ENCODE measurements around the gene DLK1.

The DLK1 gene

GRCh38 chr14:100736269-100737180, 9.8 kb downstream of the DLK1 start:
- DNase-seq, result no peak

- no peak for DNase-seq
Observed at GRCh38 chr14:100737526-100737925, 10.8 kb downstream of the DLK1 start.

GRCh38 chr14:100738269-100738691, 11.6 kb downstream of the DLK1 start:
- no peak for DNase-seq

- no peak for DNase-seq
Observed at GRCh38 chr14:100738704-100739131, 12.0 kb downstream of the DLK1 start.

- no peak for DNase-seq
Observed at GRCh38 chr14:100739306-100739705, 12.6 kb downstream of the DLK1 start.

GRCh38 chr14:100740196-100740825, 13.6 kb downstream of the DLK1 start:
- no peak for DNase-seq

- no peak for DNase-seq
Observed at GRCh38 chr14:100740929-100741328, 14.2 kb downstream of the DLK1 start.

- no peak for DNase-seq
Observed at GRCh38 chr14:100741966-100742365, 15.3 kb downstream of the DLK1 start.

GRCh38 chr14:100746326-100746725, 19.6 kb downstream of the DLK1 start:
- no peak for DNase-seq

GRCh38 chr14:100747021-100747586, 20.4 kb downstream of the DLK1 start:
- DNase-seq, result no peak

- DNase-seq, result no peak
Observed at GRCh38 chr14:100747736-100748135, 21.0 kb downstream of the DLK1 start.

GRCh38 chr14:100748403-100748802, 21.7 kb downstream of the DLK1 start:
- DNase-seq, result no peak

GRCh38 chr14:100748944-100749343, 22.3 kb downstream of the DLK1 start:
- DNase-seq, result no peak

- no peak for DNase-seq
Observed at GRCh38 chr14:100749967-100750597, 23.4 kb downstream of the DLK1 start.

GRCh38 chr14:100750762-100751699, 24.3 kb downstream of the DLK1 start:
- DNase-seq, result no peak

GRCh38 chr14:100754020-100754419, 27.3 kb downstream of the DLK1 start:
- DNase-seq, result no peak

GRCh38 chr14:100755649-100756048, 29.0 kb downstream of the DLK1 start:
- DNase-seq, result no peak

GRCh38 chr14:100761481-100761880, 34.8 kb downstream of the DLK1 start:
- no peak for DNase-seq

- no peak for DNase-seq
Observed at GRCh38 chr14:100762089-100762515, 35.4 kb downstream of the DLK1 start.

- no peak for DNase-seq
Observed at GRCh38 chr14:100762901-100763300, 36.2 kb downstream of the DLK1 start.

- no peak for DNase-seq
Observed at GRCh38 chr14:100764471-100765115, 37.9 kb downstream of the DLK1 start.

- DNase-seq, result no peak
Observed at GRCh38 chr14:100765296-100765695, 38.6 kb downstream of the DLK1 start.

Measured in CD4-positive, alpha-beta T cell treated with Interleukin-17A for 1 hour (primary cell).